ENCODE measurements around the gene SH3BP2. TPM values are rescaled to one million over a fixed set of nuclear protein-coding genes. Genes with fewer than 3 reads are reported as not detected.

Gene SH3BP2
- total RNA-seq, 1 experiment from 2014 or later, result 52.8 TPM

GRCh38 chr4:2837110-2837903, 44.4 kb downstream of the SH3BP2 start:
- no TSS peak for BruUV-seq (replicated peaks)
- RAD21 ChIA-PET (ENCODE audit: low non-redundant PET in 1 of 2, low total read pairs in 2 of 2, uncharacterized antibody in 2 of 2, unreplicated experiment in 2 of 2), result no interaction called here

More at GRCh38 chr4:2837110-2837903, 44.4 kb downstream of the SH3BP2 start:
- H3K27ac ChIP-seq (ENCODE audit: low read depth, low read length), result no peak overlapping the region
- no peak for DNase-seq (ENCODE audit: low read depth, low spot score)
- H3K27me3 ChIP-seq (ENCODE audit: insufficient read depth, low read length), result no peaks in the 10 kb centered on the region
- H3K4me3 ChIP-seq (replicated peaks in 1 of 2; ENCODE audit: low read depth in 1 of 2, low read length in 2 of 2), result no peak overlapping the region
- no peaks in the 10 kb centered on the region for H3K9me3 ChIP-seq (ENCODE audit: control insufficient read depth in 1 of 2, insufficient read depth in 1 of 2, low read depth in 1 of 2, low read length in 2 of 2)
- H2AFZ ChIP-seq (ENCODE audit: low read depth, low read length, poor library complexity, severe bottlenecking), result no peak overlapping the region
- H3K4me2 ChIP-seq (ENCODE audit: low read length), result no peak overlapping the region
- no peaks in the 10 kb centered on the region for H3K79me2 ChIP-seq (ENCODE audit: insufficient read depth, low read length)
- peaks cover 0 to 5% of the 10 kb centered on the region in 2 experiments; a peak in 2 of 4 replicates for H3K36me3 ChIP-seq (ENCODE audit: control insufficient read depth in 1 of 2, insufficient read depth in 2 of 2, low read length in 2 of 2)
- TF ChIP-seq ZBTB33 (IDR thresholded peaks at IDR 0.05; ENCODE audit: extremely low read depth, insufficient replicate concordance, low read length) (no peak), CBX3 (IDR thresholded peaks at IDR 0.05; ENCODE audit: low read depth) (no peak), POLR2AphosphoS5 (IDR thresholded peaks at IDR 0.05; ENCODE audit: low read depth, low read length) (peak; percentile 30; the same call in 1 of the 2 replicates)
- ChIA-PET CTCF (no interaction called here), POLR2A (no interaction called here)
- ATAC-seq, result peak; percentile 39; the same call in 1 of the 2 replicates
- H3K9me2 ChIP-seq (ENCODE audit: insufficient read depth), result peaks cover 4% of the 10 kb centered on the region; the same call in 1 of the 2 replicates
- H4K20me1 ChIP-seq (ENCODE audit: insufficient read depth), result no peaks in the 10 kb centered on the region; the same call in 1 of the 2 replicates
- H3K4me1 ChIP-seq (ENCODE audit: control insufficient read depth in 1 of 2, insufficient read depth in 2 of 2, low read length in 2 of 2), result no peaks in the 10 kb centered on the region
- intact Hi-C loops (cut with micrococcal nuclease), result no loop called here
- H3K9ac ChIP-seq (ENCODE audit: low read length), result no peak overlapping the region
